ENCODE data around the gene KIF27.

DNA sequence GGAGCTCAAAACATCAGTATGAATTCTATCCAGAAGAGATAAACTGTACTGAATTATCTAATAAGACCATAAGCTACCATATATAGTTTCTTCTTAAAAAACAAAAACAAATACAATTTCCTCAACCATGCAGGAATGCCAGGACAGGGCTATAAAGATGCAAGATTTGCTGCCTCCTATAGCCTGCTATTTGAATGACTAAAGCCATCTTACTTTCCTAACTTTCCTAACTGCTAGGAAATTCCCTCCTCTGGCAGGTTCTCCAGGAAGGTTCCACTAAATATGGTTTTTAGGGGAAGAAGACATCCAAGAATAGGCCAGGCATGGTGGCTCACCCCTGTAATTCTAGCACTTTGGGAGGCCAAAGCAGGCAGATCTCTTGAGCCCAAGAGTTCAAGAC lies 15.1 kb downstream of the KIF27 start:
- TF ChIP-seq EZH2phosphoT487 (IDR thresholded peaks at IDR 0.05; ENCODE audit: low read length) (no peak), EZH2 (optimal IDR thresholded peaks at IDR 0.05; ENCODE audit: low read depth, low read length) (no peak)
